Measurements from ENCODE around the gene RC3H1. TPM values are rescaled to one million over a fixed set of nuclear protein-coding genes. Genes with fewer than 3 reads are reported as not detected.
"Not testable (repeated sequence)": the region's sequence is repeated elsewhere in the genome, so short reads cannot be mapped to it uniquely, and the experiment has no call there.

RC3H1 gene
- total RNA-seq, 1 donor from 2014 or later: 10.3 TPM

DNA sequence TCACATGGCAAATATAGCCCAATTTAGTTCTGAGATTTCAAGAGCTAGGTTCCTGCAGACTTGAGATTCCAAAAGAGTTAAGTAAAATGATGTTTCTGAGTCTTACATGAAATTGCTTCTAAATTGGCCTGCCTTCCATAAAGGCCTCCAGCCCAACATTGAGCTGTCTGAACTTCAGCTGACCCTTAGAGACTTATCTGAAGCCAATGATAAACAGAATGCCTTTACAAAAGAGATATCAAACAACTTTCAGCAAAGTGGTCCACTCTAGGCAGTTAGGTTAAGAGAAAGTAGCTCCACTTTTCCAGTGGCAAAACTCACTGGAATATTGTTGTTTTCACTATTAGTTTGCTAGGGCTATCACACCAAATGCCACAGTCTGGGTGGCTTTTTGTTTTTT is 6.3 kb upstream of the RC3H1 start:
- DNase-seq (ENCODE audit: low read depth in 2 of 2): no peak

DNA sequence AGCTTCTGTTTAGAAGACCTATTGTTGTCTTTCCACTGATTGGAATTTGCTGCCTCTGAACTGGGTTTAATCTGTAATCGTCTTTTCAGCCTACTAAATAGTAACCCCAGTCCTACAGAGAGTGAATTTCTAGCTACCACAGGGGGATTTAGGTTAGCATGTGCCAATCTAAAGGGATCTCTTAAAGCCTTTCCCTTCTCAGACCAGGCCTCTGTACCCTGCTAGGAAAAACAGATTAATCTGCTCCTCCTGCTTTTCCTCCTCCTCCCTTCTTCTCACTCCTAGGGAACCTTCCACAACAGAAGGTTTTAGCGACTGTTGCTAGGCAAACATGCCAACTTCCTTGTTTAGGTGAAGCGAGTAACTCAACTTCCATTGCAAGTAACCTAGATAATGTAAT is 1.3 kb upstream of the RC3H1 start:
- peak in 1 of 2 donors; percentile 34 for DNase-seq (ENCODE audit: low read depth in 2 of 2)

DNA sequence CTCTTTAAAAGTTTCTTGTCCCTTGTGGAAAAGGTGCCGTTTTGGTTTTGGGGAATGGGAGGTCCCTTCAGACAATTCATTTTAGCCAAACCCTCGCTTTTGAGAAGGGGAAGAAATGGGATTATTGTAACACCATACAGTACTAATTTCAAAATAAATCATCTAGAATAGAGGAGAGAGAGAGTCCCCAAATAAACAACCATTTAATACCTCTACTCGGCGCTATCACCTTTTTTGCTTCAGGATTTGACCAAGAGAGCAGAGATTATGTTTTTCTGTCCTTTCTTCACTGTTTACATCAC is 770 bp upstream of the RC3H1 start:
- no peak for DNase-seq (ENCODE audit: low read depth in 2 of 2)

DNA sequence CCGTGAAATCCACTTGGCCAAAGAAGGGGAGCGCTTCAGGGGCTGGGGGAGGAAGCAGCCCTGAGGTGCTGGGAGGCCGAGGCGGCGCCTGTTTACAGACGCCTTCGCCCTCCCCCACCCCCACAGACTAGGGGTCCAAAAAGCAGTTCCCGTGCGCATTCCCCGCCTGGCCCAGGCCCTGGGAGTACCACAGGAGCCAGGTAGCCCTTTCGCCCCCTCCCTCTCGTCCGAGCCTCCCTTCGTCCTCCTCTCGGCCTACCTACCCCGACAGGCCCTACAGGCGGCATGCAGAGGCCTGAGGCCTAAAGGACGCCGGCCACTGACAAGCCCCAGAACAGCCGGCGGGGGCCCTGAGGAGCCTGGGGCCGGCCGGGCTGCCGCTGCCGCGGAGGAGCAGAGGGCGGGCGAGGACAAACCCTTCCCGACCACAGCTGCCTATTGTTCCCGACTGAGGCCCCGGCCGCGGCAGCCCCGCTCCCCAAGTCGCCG is 522 bp downstream of the RC3H1 start:
- DNase-seq (ENCODE audit: low read depth in 2 of 2): peak in 1 of 2 donors; percentile 49

DNA sequence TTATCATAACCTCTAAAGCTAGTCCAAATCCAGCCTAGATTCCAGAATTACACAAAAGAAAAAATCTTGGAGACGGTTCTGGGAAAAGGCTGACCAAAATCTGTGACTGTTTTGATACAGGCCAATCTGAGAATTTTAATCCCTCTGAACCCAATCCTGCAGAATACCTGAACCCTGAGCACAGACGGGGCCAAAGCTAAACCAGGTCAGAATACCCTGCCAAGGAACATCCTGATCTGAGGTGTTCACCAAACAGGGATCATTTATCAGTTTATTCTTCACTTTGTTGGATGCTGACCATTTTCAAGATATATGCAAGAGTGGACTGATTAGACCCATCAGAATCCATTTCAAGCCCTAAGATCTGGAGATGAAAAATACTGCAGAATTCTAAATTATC is 3.6 kb downstream of the RC3H1 start:
- no peak for DNase-seq (ENCODE audit: low read depth in 2 of 2)

DNA sequence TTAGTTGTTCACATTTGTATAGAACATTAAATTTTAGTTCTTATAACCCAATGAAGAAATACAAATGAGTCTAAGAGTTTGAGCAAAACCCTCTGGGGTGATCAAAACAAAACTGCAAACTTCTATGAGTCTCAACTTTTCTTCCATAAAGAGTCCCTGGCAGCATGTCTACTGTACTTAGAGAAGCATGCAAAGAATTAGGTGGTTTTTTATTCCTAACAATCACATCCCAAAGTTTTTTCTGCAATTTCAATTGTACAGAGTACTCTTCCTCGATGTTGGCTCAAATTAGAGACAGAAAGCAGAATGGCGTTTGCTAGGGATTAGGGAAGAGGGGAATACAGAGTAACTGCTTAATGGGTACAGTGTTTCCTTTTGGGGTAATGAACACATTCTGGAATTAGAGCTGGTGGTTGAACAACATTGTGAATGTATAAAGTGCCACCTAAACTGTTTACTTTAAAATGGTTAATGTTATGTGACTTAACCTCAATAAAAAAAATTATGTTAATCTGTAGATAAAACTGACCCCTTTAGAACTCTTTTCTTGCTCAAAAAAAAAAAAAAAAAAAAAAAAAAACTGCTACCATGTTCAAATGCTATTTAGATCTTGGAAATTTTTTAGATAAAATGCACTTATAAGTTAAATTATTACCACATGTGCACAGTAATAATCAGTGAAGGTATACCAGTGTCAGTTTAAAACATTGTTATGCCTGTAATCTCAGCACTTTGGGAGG is 4.8 kb downstream of the RC3H1 start:
- no peak for DNase-seq (ENCODE audit: low read depth in 2 of 2)

DNA sequence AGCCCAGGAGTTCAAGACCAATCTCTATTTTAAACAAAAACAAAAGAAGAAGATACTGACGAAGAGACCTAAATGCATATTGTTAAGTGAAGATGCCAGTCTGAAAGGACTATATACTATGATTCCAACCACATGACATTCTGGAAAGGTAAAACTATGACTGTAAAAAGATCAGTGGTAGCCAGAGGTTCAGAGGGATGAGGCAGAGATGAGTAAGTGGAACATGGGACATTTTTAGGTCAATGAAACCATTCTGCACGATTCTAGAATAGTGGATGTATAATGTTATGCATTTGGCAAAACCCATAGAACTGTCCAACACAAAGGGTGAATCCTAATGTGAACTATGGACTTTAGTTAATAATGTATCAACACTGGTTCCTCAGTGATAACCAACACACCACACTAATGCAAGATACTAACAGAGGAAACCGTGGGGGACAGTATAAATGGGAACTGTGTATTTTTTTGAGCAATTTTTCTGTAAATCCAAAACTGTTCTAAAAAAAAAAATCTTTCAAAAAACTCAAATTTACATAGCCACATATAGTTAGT is 8.2 kb downstream of the RC3H1 start:
- no peak for DNase-seq (ENCODE audit: low read depth in 2 of 2)

DNA sequence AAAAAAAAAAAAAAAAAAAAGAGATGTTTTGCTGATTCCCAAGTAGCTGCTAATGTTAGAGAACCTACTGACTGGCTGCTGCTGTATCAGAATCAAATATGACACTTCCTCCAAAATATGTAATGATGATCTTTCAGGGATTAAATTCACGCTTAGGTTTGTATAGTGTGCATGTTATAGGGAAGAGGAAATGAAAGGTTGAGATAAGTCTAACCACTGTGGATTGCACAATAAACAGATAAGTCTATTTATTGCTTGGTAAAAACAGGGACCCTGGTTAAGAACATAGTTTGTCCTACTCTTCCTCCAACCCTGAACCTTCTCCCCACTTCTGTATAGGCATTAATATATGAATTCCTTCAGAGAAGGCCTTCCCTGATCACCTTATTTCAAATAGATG is 13.2 kb downstream of the RC3H1 start:
- no peak for DNase-seq (ENCODE audit: low read depth in 2 of 2)

DNA sequence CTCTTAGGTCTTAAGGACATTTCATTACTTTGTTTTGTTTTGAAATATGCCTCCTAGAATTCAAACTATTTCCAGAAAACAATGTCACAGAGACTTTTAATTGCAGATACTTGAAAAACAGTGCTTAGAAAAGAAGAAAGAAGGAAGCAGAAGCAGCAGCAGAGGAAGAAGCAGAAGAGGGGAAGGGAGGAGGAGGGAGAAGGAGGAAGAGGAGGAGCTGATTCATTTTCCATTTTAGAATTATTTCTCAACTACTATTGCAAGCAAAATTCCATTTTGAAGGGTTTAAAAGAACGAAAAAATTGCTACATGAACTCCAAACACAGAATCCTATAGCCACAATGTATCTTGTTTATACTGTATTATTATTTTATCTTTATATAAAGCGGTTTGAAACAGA is 13.9 kb downstream of the RC3H1 start:
- DNase-seq (ENCODE audit: low read depth in 2 of 2): no peak

DNA sequence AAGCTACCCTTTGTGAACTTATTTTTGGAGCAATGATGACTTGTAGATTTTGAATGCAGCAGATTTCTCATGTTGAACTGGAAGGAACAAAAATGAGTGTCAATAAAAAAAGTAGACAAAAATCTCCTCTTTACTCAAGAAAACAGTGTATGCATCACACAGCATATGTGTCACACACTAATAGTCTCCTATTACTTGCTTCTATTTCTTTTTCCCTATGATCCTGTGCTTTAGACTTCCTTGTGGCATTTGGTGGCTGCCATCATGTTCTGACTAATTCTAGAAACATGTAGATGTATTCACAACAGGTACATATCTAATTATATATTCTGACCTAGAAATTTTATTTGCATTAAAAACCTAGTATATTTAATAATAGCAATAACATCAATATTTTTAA is 14.3 kb downstream of the RC3H1 start:
- no peak for DNase-seq (ENCODE audit: low read depth in 2 of 2)

DNA sequence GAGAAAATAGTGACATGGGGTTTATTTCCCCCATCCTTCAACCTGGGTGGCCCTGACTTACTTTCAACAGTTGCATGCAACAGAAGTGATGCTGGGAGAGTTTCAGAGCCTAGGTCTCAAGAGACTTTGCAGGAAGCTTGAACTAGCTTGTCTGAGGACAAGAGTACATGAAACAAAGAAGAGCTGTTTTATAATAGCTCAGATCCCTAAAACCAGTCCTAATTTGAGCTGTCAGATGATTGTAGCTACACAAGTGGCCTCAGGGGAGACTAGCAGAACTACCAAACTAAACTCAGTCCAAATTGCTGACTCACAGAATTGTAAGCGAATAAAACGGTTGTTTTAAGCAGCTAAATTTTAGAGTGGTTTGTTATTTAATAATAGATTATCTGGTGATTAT is 17.1 kb downstream of the RC3H1 start:
- DNase-seq (ENCODE audit: low read depth in 2 of 2): no peak

DNA sequence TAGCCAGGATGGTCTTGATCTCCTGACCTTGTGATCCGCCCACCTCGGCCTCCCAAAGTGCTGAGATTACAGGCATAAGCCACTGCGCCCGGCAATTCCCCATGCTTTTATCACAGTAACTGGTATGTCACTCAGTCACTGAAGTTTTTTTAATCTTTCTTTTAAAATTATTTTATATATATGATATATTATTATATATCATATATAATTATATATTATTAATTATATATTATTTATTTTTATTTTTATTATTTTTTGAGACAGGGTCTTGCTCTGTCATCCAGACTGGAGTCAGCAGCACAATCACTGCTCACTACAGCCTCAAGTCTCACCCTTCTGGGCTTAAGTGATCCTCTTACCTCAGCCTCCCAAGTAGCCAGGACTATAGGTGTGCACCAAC is 18.3 kb downstream of the RC3H1 start:
- DNase-seq (ENCODE audit: low read depth in 2 of 2): no peak

DNA sequence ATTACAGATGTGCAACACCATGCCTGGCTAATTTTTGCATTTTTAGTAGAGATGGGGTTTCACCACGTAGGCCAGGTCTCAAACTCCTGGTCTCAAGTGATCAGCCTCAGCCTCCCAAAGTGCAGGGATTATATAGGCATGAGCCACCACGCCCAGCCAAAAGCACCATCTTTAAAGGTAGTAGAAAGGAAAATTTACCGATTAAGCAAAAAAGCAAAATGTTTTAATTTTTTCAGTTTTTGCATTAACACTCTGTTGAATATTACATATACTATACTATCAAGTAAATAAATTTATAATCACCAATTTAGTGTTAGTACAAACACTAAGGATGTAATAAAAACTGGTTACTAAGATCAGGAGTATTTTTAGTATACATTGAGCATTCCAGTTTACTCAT is 20.6 kb downstream of the RC3H1 start:
- DNase-seq (ENCODE audit: low read depth in 2 of 2): no peak

DNA sequence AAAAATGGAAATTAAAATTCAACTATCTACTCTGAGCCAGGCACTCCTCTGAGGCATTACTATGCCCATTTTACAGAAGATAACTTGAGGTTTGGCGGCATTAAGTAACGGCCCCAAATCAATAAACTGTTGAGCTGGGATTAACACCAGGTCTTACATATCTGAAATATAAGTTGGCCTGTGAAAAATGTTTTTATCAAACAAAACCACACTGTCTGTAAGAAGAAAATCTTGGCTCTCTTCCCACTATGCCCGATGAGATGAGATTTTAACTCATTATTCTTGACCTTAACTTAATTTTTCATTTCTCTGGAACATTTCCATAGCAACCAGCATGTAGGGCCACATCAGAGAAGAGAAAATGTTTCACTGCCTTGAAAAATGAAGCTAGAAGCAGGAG is 21.8 kb downstream of the RC3H1 start:
- DNase-seq (ENCODE audit: low read depth in 2 of 2): peak in 1 of 2 donors; percentile 3

DNA sequence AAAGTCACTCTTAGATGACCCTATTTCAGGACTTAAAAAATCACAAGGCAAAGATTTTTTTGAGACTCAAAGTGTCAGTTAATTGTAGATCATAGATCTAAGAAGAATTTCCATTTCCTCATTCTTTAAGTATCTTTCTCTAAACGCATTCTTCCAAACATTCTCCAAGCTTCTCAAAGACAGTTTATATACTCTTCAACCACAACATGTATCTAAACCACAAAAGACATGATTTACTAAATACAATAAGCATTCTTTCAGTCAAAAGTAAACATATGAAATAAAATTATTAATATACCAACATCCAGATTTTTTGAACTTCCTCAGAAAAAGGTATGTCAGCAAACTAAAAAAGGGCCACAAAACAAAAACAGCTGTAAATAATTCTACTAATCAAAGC is 24.4 kb downstream of the RC3H1 start:
- DNase-seq (ENCODE audit: low read depth in 2 of 2): no peak

DNA sequence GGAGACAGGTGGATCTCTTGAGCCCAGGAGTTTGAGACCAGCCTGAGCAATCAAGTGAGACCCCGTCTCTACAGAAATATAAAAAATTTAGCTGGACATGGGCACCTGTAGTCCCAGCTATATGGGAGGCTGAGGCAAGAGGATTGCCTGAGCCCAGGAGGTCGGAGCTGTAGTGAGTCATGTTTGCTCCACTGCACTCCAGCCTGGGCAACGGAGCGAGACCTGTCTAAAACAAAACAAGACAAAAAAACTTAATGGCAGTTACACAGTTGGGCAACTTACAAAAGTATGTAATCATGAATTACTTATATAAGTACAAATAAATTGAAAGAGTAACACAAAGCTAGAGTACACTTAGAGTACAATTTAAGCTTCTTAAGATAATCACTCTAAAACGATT is 25.2 kb downstream of the RC3H1 start:
- no peak for DNase-seq (ENCODE audit: low read depth in 2 of 2)

DNA sequence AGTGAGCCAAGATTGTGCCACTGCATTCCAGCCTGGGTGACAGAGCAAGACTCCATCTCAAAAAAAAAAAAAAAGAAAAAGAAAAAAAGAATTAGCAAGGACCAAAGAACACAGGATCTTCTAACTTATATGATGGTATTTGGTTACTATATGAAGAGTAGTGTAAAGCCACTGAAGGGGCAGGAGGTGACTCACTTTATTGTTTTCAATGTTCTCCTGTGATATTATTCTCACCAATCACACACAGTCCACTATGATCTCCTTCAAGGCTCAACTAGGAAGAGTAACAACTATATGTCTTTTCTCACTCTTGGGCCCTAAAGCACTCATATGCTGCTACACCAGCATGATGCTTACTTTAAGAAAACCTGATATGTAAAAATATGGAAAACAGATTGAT is 26.7 kb downstream of the RC3H1 start:
- peak in 1 of 2 donors; percentile 32 for DNase-seq (ENCODE audit: low read depth in 2 of 2)

DNA sequence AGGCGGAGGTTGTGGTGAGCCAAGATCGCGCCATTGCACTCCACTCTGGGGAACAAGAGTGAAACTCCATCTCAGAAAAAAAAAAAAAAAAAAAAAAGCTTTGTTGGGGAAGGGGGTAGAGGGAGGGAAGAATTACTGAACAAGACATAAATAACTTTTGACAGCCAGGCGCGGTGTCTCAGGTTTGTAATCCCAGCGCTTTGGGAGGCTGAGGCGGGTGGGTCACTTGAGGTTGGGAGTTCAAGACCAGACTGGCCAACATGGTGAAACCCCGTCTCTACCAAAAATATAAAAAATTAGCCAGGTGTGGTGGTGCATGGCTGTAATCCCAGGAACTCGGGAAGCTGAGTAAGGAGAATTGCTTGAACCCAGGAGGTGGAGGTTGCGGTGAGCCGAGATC is 28.2 kb downstream of the RC3H1 start:
- DNase-seq (ENCODE audit: low read depth in 2 of 2): not testable (repeated sequence)

DNA sequence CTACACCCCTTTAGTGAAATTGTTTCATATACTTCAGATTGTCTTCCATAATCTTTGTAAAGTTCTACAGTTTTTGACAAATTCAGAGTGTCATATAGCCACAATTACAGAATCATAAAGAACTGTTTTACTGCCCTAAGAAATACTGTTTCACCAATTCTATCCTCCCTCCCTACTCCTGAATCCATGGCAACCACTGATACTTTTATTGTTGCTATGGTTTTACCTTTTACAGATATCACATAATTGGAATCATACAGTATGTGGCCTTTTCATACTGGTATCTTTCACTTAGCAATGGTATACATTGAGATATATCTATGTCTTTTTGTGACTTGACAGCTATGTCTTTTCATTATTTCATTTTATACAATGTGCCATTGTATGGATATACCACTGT is 34.1 kb downstream of the RC3H1 start:
- no peak for DNase-seq (ENCODE audit: low read depth in 2 of 2)

DNA sequence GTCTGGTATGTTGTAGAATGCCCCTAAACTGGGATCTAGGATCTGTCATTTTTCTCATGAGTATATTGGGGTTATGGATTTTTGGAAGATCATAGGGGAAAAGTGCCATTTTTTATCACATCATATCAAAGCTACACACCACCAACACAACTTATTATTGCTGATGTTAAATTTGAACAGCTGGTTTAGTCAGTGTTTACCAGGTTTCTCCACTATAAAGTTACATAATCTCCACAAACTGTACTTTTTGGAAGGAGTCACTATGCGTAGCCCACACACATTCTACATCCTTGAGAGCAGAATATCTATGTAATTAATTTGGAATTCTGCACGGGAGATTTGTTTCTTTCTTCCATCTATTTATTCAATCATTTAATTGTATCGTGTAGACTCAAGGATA is 35.2 kb downstream of the RC3H1 start:
- DNase-seq (ENCODE audit: low read depth in 2 of 2): no peak

DNA sequence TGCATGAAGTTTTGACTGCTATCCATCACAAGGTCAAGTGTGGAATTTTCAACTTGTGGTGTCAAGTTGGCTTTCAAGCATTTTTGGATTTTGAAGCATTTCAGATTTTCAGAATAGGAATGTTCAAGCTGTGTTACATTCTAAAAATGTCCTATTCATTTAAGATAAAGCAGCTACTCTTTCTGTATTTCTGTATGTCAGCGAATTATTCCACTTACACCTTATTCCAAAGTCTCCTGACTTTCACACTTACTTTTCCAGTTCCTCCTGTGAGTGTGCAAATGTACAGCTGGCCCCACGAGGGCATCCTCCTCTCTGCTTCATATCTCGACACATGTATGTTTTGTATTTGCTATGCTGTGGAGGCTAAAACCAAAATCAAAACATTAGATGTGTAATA is 51.9 kb downstream of the RC3H1 start:
- DNase-seq (ENCODE audit: low read depth in 2 of 2): no peak

DNA sequence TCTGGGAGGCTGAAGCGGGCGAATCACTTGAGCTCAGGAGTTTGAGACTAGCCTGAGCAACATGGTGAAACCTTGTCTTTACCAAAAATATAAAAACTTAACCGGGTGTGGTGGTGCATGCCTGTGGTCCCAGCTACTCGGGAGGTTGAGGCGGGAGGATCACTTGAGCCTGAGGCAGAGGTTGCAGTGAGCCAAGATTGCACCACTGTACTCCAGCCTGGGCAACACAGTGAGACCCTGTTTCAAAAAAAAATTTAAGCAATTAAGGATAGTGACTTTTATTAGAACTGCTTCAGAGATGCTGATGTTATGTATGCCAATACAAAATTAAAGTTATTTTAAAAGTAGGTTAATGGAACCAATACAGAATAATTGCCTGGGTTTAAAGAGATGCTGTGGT is 56.3 kb downstream of the RC3H1 start:
- DNase-seq (ENCODE audit: low read depth in 2 of 2): not testable (repeated sequence)

DNA sequence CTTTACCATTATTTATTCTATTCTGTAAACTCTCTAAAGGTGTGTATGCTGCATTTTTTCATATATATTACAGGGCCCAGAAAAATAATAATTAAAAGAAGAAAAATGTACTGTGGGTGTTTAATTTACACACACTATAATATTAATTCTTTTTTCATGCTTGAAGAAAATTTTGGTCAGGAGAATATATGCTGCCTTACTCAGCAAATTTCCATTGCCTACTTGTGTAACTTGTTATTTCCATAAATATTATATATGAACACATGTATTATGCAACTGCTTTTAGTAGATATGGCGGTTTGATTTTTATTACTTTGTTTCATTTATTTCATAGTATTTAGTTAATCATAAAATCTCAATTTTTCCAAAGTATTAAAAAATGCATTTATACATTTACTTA is 58.7 kb downstream of the RC3H1 start:
- DNase-seq (ENCODE audit: low read depth in 2 of 2): no peak

DNA sequence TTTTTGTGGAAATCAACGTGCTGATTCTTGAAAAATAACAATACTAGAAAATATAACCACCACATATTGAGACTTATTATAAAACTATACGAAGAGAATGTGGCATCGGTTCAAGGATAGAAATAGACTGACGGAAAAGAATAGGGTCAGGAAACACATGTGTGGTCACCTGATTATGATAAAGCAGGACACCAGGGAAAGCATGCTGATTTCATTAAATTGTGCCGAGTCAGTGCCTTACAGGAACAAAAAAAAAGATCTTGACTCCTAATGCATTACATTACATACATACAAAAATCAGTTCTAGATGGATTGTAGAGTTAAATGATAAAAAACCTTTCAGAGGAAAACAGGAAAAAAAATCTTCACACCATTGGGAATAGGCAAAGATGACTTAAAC is 61.5 kb downstream of the RC3H1 start:
- DNase-seq (ENCODE audit: low read depth in 2 of 2): peak; percentile 58 to 78

Measured in dermis microvascular lymphatic vessel endothelial cell (primary cell).